Testis (tissue), 2 donors: ENCODE data around the gene SMIM1.

ENCODE experiments used
- POLR2A ChIP-seq: fragments of 450-650 bp; IDR thresholded peaks from one replicate; pipeline ENCODE4 v1.6.1; 2017; ENCODE audit warnings: antibody characterized with exemption, mild to moderate bottlenecking, moderate library complexity
- TF ChIP-seq, protein P1 (sequence below), 3 experiments: fragments of 450-650 bp in 2 of 3; fragments of 200-600 bp in 1 of 3; sonication (generic) in 1 of 3; IDR thresholded peaks; one replicate each; pipeline ENCODE4 v1.5.1; 2016 to 2019; ENCODE audit warnings: antibody characterized with exemption in 3 of 3, mild to moderate bottlenecking in 2 of 3, moderate library complexity in 1 of 3

DNA sequence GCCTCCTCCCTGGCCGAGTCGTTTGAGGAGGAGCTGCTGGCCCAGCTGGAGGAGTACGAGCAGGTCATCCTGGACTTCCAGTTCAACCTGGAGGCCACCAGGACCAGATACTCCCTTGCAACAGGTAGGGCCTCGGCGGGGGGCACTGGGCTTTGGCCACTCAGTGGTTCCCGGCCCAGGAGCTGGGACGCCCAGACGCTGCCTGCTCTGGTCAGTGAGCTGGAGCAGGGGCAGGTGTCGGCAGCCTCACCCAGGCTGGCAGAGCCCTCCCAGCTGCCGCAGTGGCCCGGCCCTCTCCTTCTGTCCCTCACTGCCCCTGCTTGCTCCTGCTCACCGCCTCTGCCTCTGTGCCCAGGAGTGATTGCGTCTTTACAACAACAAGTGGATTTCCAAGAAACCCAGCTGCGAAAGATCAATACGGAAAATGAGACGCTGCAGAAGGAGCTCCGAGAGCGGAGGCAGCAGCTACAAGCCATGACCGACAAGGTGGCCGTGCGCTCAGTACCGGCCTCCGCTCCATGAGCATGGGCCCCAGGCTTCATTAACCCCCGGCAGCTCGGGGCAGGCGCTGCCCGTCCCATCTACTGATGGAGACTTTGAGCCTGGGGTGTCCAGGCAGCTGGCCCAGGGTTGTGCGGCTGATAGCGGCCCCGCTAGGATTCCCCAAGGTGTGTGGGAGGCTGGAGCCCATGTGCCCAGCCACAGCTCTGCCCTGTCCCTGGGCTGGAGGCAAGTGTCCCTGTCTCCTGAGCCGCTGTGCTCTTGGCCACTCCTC lies 9.0 kb upstream of the SMIM1 start:
- TF ChIP-seq, protein P1, sequence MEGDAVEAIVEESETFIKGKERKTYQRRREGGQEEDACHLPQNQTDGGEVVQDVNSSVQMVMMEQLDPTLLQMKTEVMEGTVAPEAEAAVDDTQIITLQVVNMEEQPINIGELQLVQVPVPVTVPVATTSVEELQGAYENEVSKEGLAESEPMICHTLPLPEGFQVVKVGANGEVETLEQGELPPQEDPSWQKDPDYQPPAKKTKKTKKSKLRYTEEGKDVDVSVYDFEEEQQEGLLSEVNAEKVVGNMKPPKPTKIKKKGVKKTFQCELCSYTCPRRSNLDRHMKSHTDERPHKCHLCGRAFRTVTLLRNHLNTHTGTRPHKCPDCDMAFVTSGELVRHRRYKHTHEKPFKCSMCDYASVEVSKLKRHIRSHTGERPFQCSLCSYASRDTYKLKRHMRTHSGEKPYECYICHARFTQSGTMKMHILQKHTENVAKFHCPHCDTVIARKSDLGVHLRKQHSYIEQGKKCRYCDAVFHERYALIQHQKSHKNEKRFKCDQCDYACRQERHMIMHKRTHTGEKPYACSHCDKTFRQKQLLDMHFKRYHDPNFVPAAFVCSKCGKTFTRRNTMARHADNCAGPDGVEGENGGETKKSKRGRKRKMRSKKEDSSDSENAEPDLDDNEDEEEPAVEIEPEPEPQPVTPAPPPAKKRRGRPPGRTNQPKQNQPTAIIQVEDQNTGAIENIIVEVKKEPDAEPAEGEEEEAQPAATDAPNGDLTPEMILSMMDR (IDR thresholded peaks at IDR 0.05): no peak
- TF ChIP-seq POLR2A: no peak
